ENCODE measurements around the gene GPR176. TPM values are rescaled to one million over a fixed set of nuclear protein-coding genes. Genes with fewer than 3 reads are reported as not detected.
A peak's percentile ranks its signal among the peaks of the same experiment; 100 is the strongest.

GPR176 gene, protein sequence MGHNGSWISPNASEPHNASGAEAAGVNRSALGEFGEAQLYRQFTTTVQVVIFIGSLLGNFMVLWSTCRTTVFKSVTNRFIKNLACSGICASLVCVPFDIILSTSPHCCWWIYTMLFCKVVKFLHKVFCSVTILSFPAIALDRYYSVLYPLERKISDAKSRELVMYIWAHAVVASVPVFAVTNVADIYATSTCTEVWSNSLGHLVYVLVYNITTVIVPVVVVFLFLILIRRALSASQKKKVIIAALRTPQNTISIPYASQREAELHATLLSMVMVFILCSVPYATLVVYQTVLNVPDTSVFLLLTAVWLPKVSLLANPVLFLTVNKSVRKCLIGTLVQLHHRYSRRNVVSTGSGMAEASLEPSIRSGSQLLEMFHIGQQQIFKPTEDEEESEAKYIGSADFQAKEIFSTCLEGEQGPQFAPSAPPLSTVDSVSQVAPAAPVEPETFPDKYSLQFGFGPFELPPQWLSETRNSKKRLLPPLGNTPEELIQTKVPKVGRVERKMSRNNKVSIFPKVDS
- total RNA-seq, result 10 to 100 TPM in 1 of 4 donors, 1 to 10 TPM in 3; 1.6 to 11.8 (median 4.6) TPM

DNA sequence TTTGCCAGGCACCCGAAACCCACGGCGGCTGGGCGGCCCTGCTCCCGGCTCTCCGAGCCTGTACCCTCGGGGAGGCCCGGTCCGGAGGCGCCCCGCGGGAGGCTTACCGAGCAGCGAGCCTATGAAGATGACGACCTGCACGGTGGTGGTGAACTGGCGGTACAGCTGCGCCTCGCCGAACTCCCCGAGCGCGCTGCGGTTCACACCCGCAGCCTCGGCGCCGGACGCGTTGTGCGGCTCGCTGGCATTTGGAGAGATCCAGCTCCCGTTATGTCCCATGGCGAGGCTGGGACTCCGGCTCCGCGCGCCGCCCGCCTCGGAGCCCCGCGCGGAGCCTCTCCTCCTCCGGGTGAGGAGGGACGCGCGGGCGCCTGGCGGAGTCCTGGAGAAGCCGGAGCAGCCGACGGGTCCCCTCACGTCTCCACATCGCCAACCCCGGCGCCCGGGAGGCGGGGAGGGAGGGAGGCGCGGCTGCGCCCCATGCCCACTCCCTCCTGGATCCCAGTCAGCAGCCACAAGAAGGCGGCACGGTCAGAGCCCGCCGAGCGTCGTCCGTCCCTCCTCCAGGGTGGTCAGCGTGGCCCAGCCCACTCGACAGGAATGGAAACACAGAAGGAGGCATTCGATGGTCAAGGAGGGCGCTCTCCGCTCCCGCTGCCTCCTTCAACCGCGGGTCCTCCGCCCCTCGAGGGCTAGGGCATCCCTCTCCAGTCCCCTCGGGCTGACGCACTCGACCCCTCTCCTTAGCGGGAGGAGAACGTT is at the start of gene GPR176:
Gene GPR176, minus strand, starts transcription at position 519 of the 762 bp plus-strand sequence. Its CDS starts 240 bp downstream, at position 279.
- peak; percentile 49 for ATAC-seq
- WGBS, 2 donors (ENCODE audit: low coverage in 1 of 2), result 0% methylated on average over 1 to 9 of the region's 84 CpGs
- TF ChIP-seq POLR2AphosphoS5 (IDR thresholded peaks at IDR 0.05) (peak; percentile 23), POLR2A (IDR thresholded peaks at IDR 0.05) (peak in 1 of 2 donors; percentile 13), EP300 (IDR thresholded peaks at IDR 0.05) (no peak)
- TF ChIP-seq, protein P1, sequence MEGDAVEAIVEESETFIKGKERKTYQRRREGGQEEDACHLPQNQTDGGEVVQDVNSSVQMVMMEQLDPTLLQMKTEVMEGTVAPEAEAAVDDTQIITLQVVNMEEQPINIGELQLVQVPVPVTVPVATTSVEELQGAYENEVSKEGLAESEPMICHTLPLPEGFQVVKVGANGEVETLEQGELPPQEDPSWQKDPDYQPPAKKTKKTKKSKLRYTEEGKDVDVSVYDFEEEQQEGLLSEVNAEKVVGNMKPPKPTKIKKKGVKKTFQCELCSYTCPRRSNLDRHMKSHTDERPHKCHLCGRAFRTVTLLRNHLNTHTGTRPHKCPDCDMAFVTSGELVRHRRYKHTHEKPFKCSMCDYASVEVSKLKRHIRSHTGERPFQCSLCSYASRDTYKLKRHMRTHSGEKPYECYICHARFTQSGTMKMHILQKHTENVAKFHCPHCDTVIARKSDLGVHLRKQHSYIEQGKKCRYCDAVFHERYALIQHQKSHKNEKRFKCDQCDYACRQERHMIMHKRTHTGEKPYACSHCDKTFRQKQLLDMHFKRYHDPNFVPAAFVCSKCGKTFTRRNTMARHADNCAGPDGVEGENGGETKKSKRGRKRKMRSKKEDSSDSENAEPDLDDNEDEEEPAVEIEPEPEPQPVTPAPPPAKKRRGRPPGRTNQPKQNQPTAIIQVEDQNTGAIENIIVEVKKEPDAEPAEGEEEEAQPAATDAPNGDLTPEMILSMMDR (IDR thresholded peaks at IDR 0.05), result no peak
- peaks cover 0 to 25% (median 0%) of the 10 kb centered on the region in 3 donors for H3K4me1 ChIP-seq
- no peaks in the 10 kb centered on the region for H3K36me3 ChIP-seq
- peak within 1 kb of the TSS; percentile 40 to 80 for H3K4me3 ChIP-seq
- H3K9me3 ChIP-seq, result peaks cover 0 to 3% (median 0%) of the 10 kb centered on the region in 3 donors
- peaks cover 22% of the 10 kb centered on the region for H3K27me3 ChIP-seq
- H3K27ac ChIP-seq, result peak within 1 kb of the TSS in 3 of 4 donors; percentile 73 to 84 (median 77)

DNA sequence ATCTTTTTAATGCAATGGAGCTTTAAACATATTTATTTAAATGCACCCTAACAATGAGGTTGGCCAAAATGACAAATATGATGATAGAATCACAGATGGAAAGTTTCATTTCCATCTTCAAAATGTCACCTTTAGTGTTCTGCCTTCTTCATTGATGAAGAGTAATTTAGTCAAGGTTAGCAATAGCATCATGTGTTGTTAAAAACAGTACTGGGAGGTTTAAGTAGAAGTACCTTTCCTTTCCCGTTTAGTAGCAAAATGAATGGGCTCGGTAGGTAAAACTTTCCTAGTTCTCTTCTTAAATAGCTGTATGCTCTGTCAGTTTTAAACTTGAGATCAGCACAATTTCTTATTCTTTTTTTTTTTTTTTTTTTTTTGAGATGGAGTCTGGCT is 48.9 kb upstream of the GPR176 start:
- 90 to 96% methylated on average over 2 of the region's 2 CpGs for WGBS, 2 donors (ENCODE audit: low coverage in 1 of 2)
- TF ChIP-seq POLR2AphosphoS5 (IDR thresholded peaks at IDR 0.05), result no peak
- TF ChIP-seq, protein P1 (IDR thresholded peaks at IDR 0.05), result no peak
- no peak for TF ChIP-seq EP300 (IDR thresholded peaks at IDR 0.05)
- TF ChIP-seq POLR2A (IDR thresholded peaks at IDR 0.05), result no peak
- Histone ChIP-seq H3K36me3 (peaks cover 2 to 61% of the 10 kb centered on the region in 2 donors), H3K27ac (peak overlapping the region in 1 of 4 donors; percentile 48), H3K4me1 (peaks cover 0 to 12% (median 4%) of the 10 kb centered on the region in 3 donors), H3K4me3 (no peak overlapping the region), H3K9me3 (no peaks in the 10 kb centered on the region), H3K27me3 (no peaks in the 10 kb centered on the region)
- ATAC-seq, result no peak

DNA sequence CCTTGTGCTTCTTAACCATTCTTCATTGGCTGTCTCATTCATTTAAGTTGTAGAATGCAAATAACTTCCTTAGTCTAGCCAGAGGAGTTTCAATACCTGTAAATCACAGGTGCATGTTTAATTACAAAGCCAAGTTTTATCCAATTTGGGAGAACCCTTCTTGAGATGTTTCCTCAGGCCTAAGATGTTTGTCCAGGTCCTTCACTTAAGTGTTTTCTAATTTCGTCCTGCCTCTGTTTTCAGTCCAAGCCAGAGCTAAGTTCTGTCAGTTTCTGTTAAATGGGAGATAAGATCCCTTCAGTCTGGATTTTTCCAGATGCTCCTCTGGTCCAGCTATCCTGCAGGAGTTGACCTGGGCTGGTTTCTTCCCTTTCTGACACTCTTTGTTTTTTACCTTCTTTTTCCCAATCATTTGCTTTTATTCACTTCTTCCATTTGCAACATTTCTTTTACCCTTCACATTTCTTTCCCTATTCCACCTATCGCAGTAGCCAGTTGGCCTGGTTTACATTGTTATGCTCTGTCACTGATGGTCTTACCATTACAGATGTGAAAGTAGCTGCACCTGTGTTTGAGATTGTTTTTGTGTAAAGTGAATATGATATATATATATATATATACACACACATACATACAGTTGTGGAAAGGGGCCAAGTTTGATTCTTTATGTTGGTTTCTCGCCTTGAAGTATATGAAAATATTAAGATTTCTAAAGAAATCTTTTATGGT is 48.4 kb upstream of the GPR176 start:
- peaks cover 0 to 12% (median 4%) of the 10 kb centered on the region in 3 donors for H3K4me1 ChIP-seq
- H3K36me3 ChIP-seq, result peaks cover 2 to 55% of the 10 kb centered on the region in 2 donors
- TF ChIP-seq, protein P1 (IDR thresholded peaks at IDR 0.05), result no peak
- TF ChIP-seq POLR2AphosphoS5 (IDR thresholded peaks at IDR 0.05) (no peak), EP300 (IDR thresholded peaks at IDR 0.05) (no peak), POLR2A (IDR thresholded peaks at IDR 0.05) (no peak)
- no peaks in the 10 kb centered on the region for H3K9me3 ChIP-seq
- ATAC-seq, result no peak
- H3K27me3 ChIP-seq, result no peaks in the 10 kb centered on the region
- no peak overlapping the region for H3K27ac ChIP-seq
- 90 to 100% methylated on average over 1 to 3 of the region's 3 CpGs for WGBS, 2 donors (ENCODE audit: low coverage in 1 of 2)
- H3K4me3 ChIP-seq, result no peak overlapping the region

DNA sequence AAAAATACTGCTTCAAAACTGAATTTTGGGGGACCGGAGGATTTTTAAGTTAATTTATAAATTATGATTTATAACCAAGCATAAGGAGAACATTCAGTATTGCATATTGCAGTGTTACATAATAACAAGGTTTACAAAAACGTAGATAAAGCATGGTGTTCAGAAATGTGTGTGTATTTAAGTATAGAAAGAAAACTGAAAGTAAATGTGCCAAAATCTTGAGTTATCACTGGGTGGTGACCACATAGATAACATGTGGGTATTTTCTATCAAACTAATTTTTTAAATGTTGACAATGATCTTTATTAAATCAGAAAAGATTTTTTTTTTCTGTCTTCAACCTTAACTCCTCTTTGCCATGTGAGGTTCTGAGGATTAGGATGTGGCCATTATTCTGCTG is 46.5 kb upstream of the GPR176 start:
- Histone ChIP-seq H3K36me3 (peaks cover 2 to 62% of the 10 kb centered on the region in 2 donors), H3K4me1 (peaks cover 0 to 12% (median 4%) of the 10 kb centered on the region in 3 donors), H3K9me3 (no peaks in the 10 kb centered on the region), H3K27me3 (no peaks in the 10 kb centered on the region), H3K27ac (no peak overlapping the region), H3K4me3 (no peak overlapping the region)
- ATAC-seq, result no peak
- 57 to 69% methylated on average over 2 of the region's 2 CpGs for WGBS, 2 donors (ENCODE audit: low coverage in 1 of 2)
- no peak for TF ChIP-seq POLR2AphosphoS5 (IDR thresholded peaks at IDR 0.05)
- TF ChIP-seq POLR2A (IDR thresholded peaks at IDR 0.05), result no peak
